ENCODE data around the gene GLI1.

DNA sequence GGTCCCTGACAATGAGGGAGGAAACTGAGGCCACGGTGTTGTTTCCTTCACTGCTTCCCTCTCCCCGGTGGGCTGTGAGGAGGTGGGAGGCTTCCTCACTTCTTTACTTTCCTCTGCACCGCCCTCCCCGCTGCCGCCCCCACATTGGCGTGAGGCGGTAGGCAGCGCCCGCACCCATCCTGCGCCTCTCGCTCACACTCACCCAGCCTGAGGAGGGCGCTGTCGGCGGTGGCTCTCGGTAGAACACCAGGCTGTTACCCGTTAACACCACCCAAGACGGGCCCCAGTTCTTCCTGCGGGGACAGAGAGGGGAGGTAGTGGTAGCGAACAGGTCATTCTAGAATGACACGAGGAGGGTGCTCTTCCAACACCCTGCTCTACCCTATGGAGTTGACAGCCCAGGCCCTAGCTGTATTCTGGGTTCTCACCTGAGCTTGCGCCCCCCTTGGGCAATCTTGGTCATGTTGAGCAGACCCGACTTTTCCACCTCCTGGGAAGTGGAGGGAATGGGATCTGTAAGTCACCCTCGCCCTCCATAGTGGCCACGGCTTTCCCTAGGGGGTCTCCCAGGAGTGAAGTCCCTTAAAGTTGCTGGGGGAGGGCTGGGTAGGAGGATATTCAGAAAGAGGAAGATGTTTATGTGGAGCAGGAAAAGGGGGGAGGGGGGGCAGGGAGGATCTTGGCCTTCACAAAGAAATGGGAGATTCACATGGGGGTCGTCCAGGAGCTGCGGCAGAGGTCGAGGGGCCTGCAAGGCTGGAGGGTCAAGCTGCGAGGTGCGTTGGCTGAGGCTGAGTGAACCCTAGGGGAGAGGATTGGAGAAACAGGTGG is 16.8 kb downstream of the GLI1 start:
- peak in 1 of 2 donors; percentile 46 for TF ChIP-seq CTCF (IDR thresholded peaks at IDR 0.05)
- no peak for TF ChIP-seq POLR2AphosphoS5 (IDR thresholded peaks at IDR 0.05)
- no peak for TF ChIP-seq POLR2A (IDR thresholded peaks at IDR 0.05)
